ENCODE data around the gene FSHR.

Gene FSHR

DNA sequence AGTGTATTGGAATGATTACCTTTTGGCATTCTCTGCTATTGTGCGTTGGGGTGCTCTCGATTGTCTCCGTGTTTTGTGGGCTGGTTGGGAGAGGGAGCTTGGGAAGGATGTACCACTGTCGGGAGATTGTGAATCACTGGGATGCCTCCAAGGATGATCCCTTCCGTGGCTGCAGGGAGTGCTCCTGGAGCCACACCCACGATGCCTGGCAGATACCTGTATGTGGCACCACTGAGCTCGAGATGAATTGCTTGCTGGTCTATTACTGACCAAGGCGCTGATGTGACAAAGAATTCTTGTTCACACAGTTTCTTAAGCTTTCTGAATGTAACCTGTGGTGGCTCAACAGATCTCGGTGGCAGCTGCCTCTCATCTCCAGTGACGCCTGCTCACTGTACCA lies 239.1 kb downstream of the FSHR start:
- Histone ChIP-seq H3K4me3 (ENCODE audit: low read depth in 1 of 2, low read length in 1 of 2) (no peak overlapping the region), H3K9me3 (no peaks in the 10 kb centered on the region), H3K27ac (no peak overlapping the region), H3K27me3 (no peaks in the 10 kb centered on the region), H3K36me3 (no peaks in the 10 kb centered on the region), H3K4me1 (ENCODE audit: control insufficient read depth in 1 of 2, insufficient read depth in 1 of 2, low read depth in 1 of 2, low read length in 1 of 2) (no peaks in the 10 kb centered on the region)
- TF ChIP-seq, protein P1, sequence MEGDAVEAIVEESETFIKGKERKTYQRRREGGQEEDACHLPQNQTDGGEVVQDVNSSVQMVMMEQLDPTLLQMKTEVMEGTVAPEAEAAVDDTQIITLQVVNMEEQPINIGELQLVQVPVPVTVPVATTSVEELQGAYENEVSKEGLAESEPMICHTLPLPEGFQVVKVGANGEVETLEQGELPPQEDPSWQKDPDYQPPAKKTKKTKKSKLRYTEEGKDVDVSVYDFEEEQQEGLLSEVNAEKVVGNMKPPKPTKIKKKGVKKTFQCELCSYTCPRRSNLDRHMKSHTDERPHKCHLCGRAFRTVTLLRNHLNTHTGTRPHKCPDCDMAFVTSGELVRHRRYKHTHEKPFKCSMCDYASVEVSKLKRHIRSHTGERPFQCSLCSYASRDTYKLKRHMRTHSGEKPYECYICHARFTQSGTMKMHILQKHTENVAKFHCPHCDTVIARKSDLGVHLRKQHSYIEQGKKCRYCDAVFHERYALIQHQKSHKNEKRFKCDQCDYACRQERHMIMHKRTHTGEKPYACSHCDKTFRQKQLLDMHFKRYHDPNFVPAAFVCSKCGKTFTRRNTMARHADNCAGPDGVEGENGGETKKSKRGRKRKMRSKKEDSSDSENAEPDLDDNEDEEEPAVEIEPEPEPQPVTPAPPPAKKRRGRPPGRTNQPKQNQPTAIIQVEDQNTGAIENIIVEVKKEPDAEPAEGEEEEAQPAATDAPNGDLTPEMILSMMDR (IDR thresholded peaks at IDR 0.05), result no peak

DNA sequence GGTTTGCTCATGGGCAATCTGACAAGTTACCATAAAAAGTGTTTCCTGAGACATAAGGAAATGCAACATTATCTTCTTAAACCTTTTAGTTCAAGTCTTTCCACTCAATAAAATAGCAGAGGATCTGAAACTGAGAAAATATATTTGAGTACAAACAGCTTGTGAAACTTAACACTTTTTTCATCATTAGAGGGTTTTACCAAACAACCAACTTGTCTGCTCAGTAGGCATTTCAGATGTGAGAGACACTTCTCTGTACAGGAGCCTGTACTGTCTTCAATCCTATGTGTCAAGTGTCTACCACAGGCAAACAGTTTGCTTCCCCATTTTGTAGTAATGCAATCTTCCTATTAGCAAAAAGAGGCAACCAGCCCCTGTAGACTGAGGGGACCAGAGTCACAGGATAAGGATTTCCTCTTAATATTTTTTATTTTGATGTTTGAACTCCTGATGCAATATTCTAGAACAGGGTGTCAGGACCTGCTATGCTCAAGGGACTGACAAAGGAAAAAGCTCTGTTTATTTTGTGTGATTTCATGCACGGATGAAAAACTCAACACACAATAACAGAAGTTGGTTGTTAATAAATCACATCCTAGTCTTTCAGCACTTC lies 239.7 kb downstream of the FSHR start:
- Histone ChIP-seq H3K27me3 (no peaks in the 10 kb centered on the region), H3K4me3 (ENCODE audit: low read depth in 1 of 2, low read length in 1 of 2) (no peak overlapping the region), H3K4me1 (ENCODE audit: control insufficient read depth in 1 of 2, insufficient read depth in 1 of 2, low read depth in 1 of 2, low read length in 1 of 2) (no peaks in the 10 kb centered on the region), H3K9me3 (no peaks in the 10 kb centered on the region), H3K27ac (no peak overlapping the region), H3K36me3 (no peaks in the 10 kb centered on the region)
- TF ChIP-seq, protein P1 (IDR thresholded peaks at IDR 0.05), result no peak
